Measurements from ENCODE around the gene INO80. TPM values are rescaled to one million over a fixed set of nuclear protein-coding genes. Genes with fewer than 3 reads are reported as not detected.

The INO80 gene
- total RNA-seq, 4 donors from 2014 or later, result 27.9 to 31.6 (median 28.4) TPM

GRCh38 chr15:40960151-40960885 is 155.8 kb downstream of the INO80 start:
- ATAC-seq (ENCODE audit: low FRiP score) (no peak), DNase-seq (ENCODE audit: low spot score) (no peak)
- TF ChIP-seq CTCF (IDR thresholded peaks at IDR 0.05), result no peak

GRCh38 chr15:40959331-40960141 is 156.5 kb downstream of the INO80 start:
- ATAC-seq (ENCODE audit: low FRiP score) (no peak), DNase-seq (ENCODE audit: low spot score) (no peak)
- TF ChIP-seq CTCF (IDR thresholded peaks at IDR 0.05), result no peak

- ATAC-seq (ENCODE audit: low FRiP score) (no peak), DNase-seq (ENCODE audit: low spot score) (no peak)
- no peak for TF ChIP-seq CTCF (IDR thresholded peaks at IDR 0.05)
Observed at GRCh38 chr15:40958723-40959122, 157.4 kb downstream of the INO80 start.

- DNase-seq (ENCODE audit: low spot score) (no peak), ATAC-seq (ENCODE audit: low FRiP score) (no peak)
- TF ChIP-seq CTCF (IDR thresholded peaks at IDR 0.05), result no peak
Observed at GRCh38 chr15:40958146-40958545, 157.9 kb downstream of the INO80 start.

GRCh38 chr15:40957581-40958051 is 158.5 kb downstream of the INO80 start:
- TF ChIP-seq CTCF (IDR thresholded peaks at IDR 0.05), result no peak
- DNase-seq (ENCODE audit: low spot score) (no peak), ATAC-seq (ENCODE audit: low FRiP score) (no peak)

GRCh38 chr15:40957041-40957555 is 159.0 kb downstream of the INO80 start:
- TF ChIP-seq CTCF (IDR thresholded peaks at IDR 0.05), result no peak
- ATAC-seq (ENCODE audit: low FRiP score), result no peak

More at GRCh38 chr15:40957041-40957555, 159.0 kb downstream of the INO80 start:
- DNase-seq (ENCODE audit: low spot score), result no peak
